Activated CD4-positive, CD25-positive, alpha-beta regulatory T cell treated with anti-CD3 and anti-CD28 coated beads, Interleukin-2, amount 50 U/mL, for 24 hours (primary cell): ENCODE measurements around the gene PKNOX2.

Experiments
- ATAC-seq, 2 donors: fragments of 150-1000 bp; cut with Tn5 transposase; one replicate each; pipeline ENCODE4 v1.10.0; 2021; ENCODE audit warnings: mild to moderate bottlenecking in 1 of 2, moderate library complexity in 1 of 2

The PKNOX2 gene

DNA sequence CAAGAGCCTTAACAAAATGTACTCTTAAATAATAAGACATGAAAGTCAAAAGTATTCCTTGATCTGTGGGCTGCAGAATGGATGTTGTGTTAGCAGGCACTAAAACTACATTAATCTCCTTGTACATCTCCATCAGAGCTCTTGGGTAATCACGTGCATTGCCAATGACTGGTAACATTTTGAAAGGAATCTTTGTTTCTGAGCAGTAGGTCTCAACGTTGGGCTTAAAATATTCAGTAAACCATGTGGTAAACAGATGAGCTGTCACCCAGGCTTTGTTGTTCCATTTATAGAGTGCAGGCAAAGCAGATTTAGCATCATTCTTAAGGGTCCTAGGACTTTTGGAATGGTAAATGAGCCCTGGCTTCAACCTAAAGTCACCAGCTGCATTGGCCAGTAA is 152.9 kb downstream of the PKNOX2 start:
- ATAC-seq, result no peak

- ATAC-seq, result no peak
Measured at GRCh38 chr11:125319649-125320048, 155.1 kb downstream of the PKNOX2 start.

DNA sequence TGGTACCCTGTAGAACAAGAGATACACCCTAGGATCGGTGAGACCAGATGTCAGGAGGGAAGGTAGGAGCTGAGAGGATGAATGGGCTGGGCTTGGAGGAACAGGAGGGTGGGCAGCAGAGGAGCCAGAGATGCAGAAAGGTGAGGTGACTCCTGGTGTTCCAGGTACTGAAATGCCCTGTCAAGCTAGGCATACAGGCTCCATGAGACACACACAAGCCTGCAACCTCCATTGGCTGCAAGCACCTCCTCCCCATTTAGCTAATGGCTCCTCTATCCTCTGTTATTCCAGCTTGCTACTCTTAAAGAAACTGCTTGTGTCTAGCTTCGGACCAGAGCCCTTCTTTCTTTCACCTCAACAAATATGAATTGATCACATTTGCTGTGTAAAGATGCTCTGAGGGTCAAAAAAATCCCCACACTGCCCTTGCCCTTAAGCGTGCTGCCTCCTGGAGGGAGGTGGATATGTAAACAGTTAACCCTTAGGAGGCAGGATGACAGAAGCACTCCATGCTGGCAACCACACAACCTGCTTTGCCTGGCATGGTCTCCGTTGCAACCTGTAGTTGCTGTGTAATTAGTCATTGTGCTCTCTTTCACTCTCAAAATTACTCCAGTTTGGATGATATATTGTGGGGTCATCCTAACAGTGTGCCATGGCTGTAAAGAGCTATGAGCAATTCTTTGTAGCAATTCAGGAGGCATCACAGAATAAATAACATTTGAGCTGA is 156.0 kb downstream of the PKNOX2 start:
- no peak for ATAC-seq

GRCh38 chr11:125322289-125322688 is 157.7 kb downstream of the PKNOX2 start:
- ATAC-seq, result no peak

- no peak for ATAC-seq
Measured at GRCh38 chr11:125325196-125325595, 160.6 kb downstream of the PKNOX2 start.

- no peak for ATAC-seq
Measured at GRCh38 chr11:125326126-125326525, 161.6 kb downstream of the PKNOX2 start.

GRCh38 chr11:125327518-125328224 is 163.1 kb downstream of the PKNOX2 start:
- ATAC-seq, result no peak

- ATAC-seq, result no peak
Measured at GRCh38 chr11:125328225-125328580, 163.7 kb downstream of the PKNOX2 start.

GRCh38 chr11:125329786-125330185 is 165.2 kb downstream of the PKNOX2 start:
- ATAC-seq, result no peak

DNA sequence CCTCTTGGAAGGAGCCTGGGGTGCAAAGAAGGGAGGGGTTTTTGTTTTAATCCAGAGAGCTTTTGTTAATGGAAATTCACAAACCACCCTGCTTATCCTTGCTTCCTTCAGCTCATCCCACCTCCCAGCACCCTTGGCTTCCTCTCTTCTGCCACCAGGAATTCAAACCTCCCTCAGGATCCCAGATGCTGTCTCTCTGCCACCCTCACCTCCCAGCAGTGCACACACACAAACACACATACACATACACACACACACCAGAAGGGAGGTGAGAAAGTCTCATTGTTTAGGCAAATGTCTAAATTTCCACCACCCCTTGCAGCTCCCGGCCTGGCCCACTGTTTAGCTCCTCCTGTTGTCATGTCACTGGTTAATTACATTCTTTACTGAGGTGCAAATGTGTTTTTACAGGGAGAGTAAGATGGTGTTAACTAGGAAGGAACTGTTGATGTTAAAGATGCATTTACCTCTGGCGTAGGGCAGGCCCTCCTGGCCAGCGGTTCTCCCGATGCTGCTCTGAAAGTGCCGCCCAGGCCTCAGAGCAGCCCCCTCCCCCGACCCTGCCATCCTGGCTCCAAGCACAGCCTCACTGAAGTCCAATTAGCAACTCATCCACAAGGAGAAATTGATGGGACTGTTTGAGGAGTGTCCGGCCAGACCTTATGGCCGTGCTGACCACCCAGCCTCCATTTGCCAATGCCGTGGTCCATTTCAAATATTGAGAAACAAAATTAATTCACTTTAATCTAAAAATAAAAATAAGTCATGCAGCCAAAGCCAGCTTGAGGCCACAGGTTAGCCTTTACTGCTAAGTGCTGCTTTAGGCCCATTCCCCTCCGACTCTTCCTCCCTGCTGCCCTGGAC is 166.1 kb downstream of the PKNOX2 start:
- ATAC-seq, result no peak

- ATAC-seq, result no peak
Measured at GRCh38 chr11:125331357-125332035, 166.9 kb downstream of the PKNOX2 start.

GRCh38 chr11:125332821-125333220 is 168.3 kb downstream of the PKNOX2 start:
- ATAC-seq, result no peak

DNA sequence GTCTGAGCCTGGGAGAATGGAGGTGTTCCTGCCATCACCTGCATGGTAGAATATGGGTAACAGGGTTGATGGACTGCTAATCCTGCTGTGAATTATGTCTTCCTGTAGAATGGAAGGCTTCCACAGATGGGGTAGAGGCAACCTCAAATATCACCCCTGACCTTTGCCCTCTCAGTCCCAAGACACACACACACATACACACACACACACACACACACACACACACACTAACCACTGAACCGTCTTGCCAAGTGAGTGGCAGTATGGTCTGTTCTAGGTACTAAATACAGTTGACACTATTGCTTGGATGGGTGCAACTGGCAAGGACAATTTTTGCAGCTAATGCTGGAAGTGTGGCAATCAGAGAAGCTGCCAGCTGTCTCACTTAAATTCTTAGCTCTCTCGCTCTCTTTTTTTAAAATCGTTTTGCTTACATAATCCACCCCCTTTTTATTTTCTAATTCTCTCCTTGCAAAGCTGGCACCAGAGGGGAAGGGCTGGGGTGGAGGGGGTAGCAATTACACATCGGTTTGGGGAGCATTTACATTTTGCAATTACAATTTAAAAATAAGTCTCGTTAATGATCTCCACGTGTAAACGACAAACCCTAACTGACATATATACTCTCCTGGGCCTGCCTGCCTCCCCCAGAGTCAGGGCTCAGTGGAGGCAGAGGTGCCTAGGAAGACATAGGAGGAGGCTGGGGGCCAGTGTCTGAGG is 169.0 kb downstream of the PKNOX2 start:
- ATAC-seq, result no peak

- no peak for ATAC-seq
Measured at GRCh38 chr11:125335106-125335505, 170.6 kb downstream of the PKNOX2 start.

- ATAC-seq, result no peak
Measured at GRCh38 chr11:125337836-125338834, 173.6 kb downstream of the PKNOX2 start.

- ATAC-seq, result no peak
Measured at GRCh38 chr11:125338886-125339811, 174.6 kb downstream of the PKNOX2 start.

- ATAC-seq, result no peak
Measured at GRCh38 chr11:125341676-125342075, 177.1 kb downstream of the PKNOX2 start.

DNA sequence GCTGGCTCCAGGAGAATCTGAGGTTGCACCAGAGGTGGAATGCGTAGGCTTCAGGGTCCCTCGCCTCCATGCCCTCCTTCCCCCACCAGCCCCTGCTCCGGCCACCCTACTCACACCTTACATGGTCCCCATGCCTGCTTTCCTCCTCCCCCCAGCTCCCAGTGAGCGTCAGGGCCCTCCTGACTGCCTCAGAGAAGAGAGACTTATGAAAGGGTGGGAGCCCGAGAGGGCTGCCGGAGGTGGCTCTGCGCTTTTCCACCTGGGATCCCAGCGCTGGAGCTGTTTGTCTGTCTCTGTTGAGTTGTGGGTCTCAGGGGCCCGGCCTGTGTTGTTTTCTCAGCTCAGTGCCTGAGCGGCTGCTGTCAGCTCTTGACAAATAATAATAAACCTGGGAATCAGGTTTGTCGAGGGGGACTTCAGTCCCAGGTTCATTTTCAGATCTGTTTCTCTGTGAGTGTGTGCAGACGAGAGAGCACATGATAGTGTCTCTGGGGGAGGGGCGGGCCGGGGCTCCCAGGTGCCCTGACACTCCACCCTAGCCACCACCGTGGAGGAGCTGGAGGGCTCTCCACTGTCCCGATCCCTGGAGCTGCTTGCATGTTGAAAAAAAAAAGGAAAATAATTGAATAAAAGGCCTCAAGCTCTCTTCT is 177.9 kb downstream of the PKNOX2 start:
- ATAC-seq, result no peak

- no peak for ATAC-seq
Measured at GRCh38 chr11:125343086-125343717, 178.7 kb downstream of the PKNOX2 start.
